ENCODE measurements around the gene ARHGAP30.

DNA sequence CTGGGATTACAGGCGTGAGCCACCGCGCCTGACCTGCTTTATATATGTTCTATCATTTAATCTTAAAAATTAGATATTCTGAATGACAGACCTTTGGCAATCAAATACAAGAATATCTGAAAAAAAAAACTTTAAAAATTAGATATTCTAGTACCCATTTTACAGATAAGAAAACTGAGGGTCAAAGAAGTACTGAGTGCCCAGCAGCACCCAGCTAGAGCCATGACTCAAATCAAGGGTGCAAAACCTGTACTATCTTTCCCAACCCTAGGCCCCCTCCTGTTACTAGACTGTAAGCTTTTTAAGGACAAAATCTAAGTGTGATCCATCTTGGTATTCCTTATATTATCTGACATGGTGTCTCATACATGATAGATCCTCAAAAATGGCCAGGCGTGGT, 8.3 kb downstream of the ARHGAP30 start:
- TF ChIP-seq, protein P1, sequence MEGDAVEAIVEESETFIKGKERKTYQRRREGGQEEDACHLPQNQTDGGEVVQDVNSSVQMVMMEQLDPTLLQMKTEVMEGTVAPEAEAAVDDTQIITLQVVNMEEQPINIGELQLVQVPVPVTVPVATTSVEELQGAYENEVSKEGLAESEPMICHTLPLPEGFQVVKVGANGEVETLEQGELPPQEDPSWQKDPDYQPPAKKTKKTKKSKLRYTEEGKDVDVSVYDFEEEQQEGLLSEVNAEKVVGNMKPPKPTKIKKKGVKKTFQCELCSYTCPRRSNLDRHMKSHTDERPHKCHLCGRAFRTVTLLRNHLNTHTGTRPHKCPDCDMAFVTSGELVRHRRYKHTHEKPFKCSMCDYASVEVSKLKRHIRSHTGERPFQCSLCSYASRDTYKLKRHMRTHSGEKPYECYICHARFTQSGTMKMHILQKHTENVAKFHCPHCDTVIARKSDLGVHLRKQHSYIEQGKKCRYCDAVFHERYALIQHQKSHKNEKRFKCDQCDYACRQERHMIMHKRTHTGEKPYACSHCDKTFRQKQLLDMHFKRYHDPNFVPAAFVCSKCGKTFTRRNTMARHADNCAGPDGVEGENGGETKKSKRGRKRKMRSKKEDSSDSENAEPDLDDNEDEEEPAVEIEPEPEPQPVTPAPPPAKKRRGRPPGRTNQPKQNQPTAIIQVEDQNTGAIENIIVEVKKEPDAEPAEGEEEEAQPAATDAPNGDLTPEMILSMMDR (IDR thresholded peaks at IDR 0.05): no peak
- TF ChIP-seq POLR2A (IDR thresholded peaks at IDR 0.05): no peak

Measured in vagina (tissue), 2 donors.